GM06990 (cell line): ENCODE measurements around the gene DAPL1.

Source experiments
- DNase-seq: peaks from one replicate; pipeline ENCODE4 v3.0.0-alpha.2; 2011; ENCODE audit not compliant: insufficient read length; ENCODE audit errors: extremely low read depth
- H3K27me3 ChIP-seq: replicated peaks from 2 replicates; pipeline ENCODE4 v1.6.0; 2011; ENCODE audit warnings: low read length; ENCODE audit not compliant: control insufficient read depth, insufficient read depth
- H3K36me3 ChIP-seq: 2 replicates; pipeline ENCODE4 v1.5.1; 2011; ENCODE audit warnings: low read length; ENCODE audit not compliant: control insufficient read depth, insufficient read depth
- H3K4me3 ChIP-seq: replicated peaks from 2 replicates; pipeline ENCODE4 v1.5.1; 2011; ENCODE audit warnings: low read depth, mild to moderate bottlenecking, control low read depth, low read length
- CTCF ChIP-seq: IDR thresholded peaks from 2 replicates; pipeline ENCODE4 v1.5.1; 2011; ENCODE audit warnings: low read length, control low read depth, mild to moderate bottlenecking, inconsistent platforms; ENCODE audit not compliant: insufficient read depth, poor library complexity, severe bottlenecking

Gene DAPL1

GRCh38 chr2:158779621-158780020 lies 15.5 kb upstream of the DAPL1 start:
- TF ChIP-seq CTCF, result no peak
- no peak for DNase-seq
- Histone ChIP-seq H3K36me3 (no peaks in the 10 kb centered on the region), H3K4me3 (no peak overlapping the region), H3K27me3 (no peaks in the 10 kb centered on the region)

GRCh38 chr2:158781353-158781961 lies 13.7 kb upstream of the DAPL1 start:
- TF ChIP-seq CTCF, result no peak
- Histone ChIP-seq H3K36me3 (no peaks in the 10 kb centered on the region), H3K4me3 (no peak overlapping the region), H3K27me3 (no peaks in the 10 kb centered on the region)
- DNase-seq, result no peak

- DNase-seq, result no peak
- no peaks in the 10 kb centered on the region for H3K36me3 ChIP-seq
- no peaks in the 10 kb centered on the region for H3K27me3 ChIP-seq
- TF ChIP-seq CTCF, result no peak
- H3K4me3 ChIP-seq, result no peak overlapping the region
These were observed 13.0 kb upstream of the DAPL1 start for GRCh38 chr2:158782136-158782535.

GRCh38 chr2:158782616-158783015 lies 12.5 kb upstream of the DAPL1 start:
- Histone ChIP-seq H3K27me3 (no peaks in the 10 kb centered on the region), H3K36me3 (no peaks in the 10 kb centered on the region), H3K4me3 (no peak overlapping the region)
- no peak for DNase-seq
- no peak for TF ChIP-seq CTCF

GRCh38 chr2:158783923-158784322 lies 11.2 kb upstream of the DAPL1 start:
- TF ChIP-seq CTCF, result no peak
- Histone ChIP-seq H3K36me3 (no peaks in the 10 kb centered on the region), H3K4me3 (no peak overlapping the region), H3K27me3 (no peaks in the 10 kb centered on the region)
- DNase-seq, result no peak

- DNase-seq, result no peak
These were observed 8.2 kb upstream of the DAPL1 start for GRCh38 chr2:158786897-158787296.

More at GRCh38 chr2:158786897-158787296, 8.2 kb upstream of the DAPL1 start:
- Histone ChIP-seq H3K36me3 (no peaks in the 10 kb centered on the region), H3K27me3 (no peaks in the 10 kb centered on the region; the same call in none of the 2 replicates), H3K4me3 (no peak overlapping the region)
- TF ChIP-seq CTCF, result no peak
